Gastrocnemius medialis (tissue), 4 donors: ENCODE results near the gene NR5A1. TPM values are rescaled to one million over a fixed set of nuclear protein-coding genes. Genes with fewer than 3 reads are reported as not detected.

Experiments
- ATAC-seq, 2 donors: fragments of 150-250 bp; one replicate each; pipeline ENCODE4 v1.9.1; 2016
- DNase-seq, 2 donors: peaks; one replicate each; pipeline ENCODE4 v3.0.0-alpha.2; 2019
- H3K27ac ChIP-seq, 4 donors: fragments of 200-600 bp; sonication (generic); 1 replicate in 1 of 4; 2 replicates in 3 of 4; pipeline ENCODE4 v1.5.1; 2016 to 2018; ENCODE audit warnings: mild to moderate bottlenecking in 2 of 4, moderate library complexity in 1 of 4
- H3K27me3 ChIP-seq, 3 donors: fragments of 200-600 bp; sonication (generic) in 2 of 3; 1 replicate in 1 of 3; 2 replicates in 2 of 3; pipeline versions ENCODE4 v1.5.1 to v1.6.0; 2016 to 2019; ENCODE audit warnings: mild to moderate bottlenecking in 1 of 3, moderate library complexity in 1 of 3
- H3K36me3 ChIP-seq, 2 donors: fragments of 200-600 bp; sonication (generic) in 1 of 2; one replicate each; pipeline ENCODE4 v1.5.1; 2017 to 2018
- H3K4me1 ChIP-seq, 2 donors: fragments of 200-600 bp; sonication (generic) in 1 of 2; one replicate each; pipeline ENCODE4 v1.5.1; 2016 to 2017; ENCODE audit warnings: mild to moderate bottlenecking in 2 of 2
- H3K4me3 ChIP-seq, 4 donors: fragments of 200-600 bp; sonication (generic) in 3 of 4; 1 replicate in 1 of 4; 2 replicates in 3 of 4; pipeline ENCODE4 v1.5.1; 2016 to 2019; ENCODE audit warnings: mild to moderate bottlenecking in 2 of 4
- H3K9me3 ChIP-seq, 3 donors: fragments of 200-600 bp; sonication (generic) in 2 of 3; 1 replicate in 1 of 3; 2 replicates in 2 of 3; pipeline ENCODE4 v1.5.1; 2016 to 2019
- CTCF ChIP-seq, 5 experiments: fragments of 450-650 bp in 3 of 5; fragments of 200-600 bp in 2 of 5; sonication (generic) in 2 of 5; IDR thresholded peaks in 4 of 5; conservative IDR thresholded peaks in 1 of 5; 1 replicate in 4 of 5; 2 replicates in 1 of 5; pipeline ENCODE4 v1.5.1; 2016 to 2019; ENCODE audit warnings: antibody characterized with exemption in 5 of 5, mild to moderate bottlenecking in 3 of 5, moderate library complexity in 3 of 5
- POLR2A ChIP-seq, 2 donors: fragments of 450-650 bp; IDR thresholded peaks; one replicate each; pipeline ENCODE4 v1.6.1; 2017; ENCODE audit warnings: antibody characterized with exemption in 2 of 2, mild to moderate bottlenecking in 2 of 2, moderate library complexity in 2 of 2
- in situ Hi-C, 4 donors: fragments of 200-750 bp; cut with MboI; loops; one replicate each; pipeline versions ENCODE4 v1.15.0 to v1.8.0; 2017; ENCODE audit warnings: low sequenced_read_pairs in 4 of 4
- intact Hi-C: fragments of 100-400 bp; cut with DNase I; formaldehyde crosslinking; loops from one replicate; pipeline ENCODE4 v1.15.1; 2023; ENCODE audit warnings: low total_unique reads
- total RNA-seq, 4 donors: library from RNA; depleted of rRNA; stranded (reverse); fragments of >200 nt; gene quantifications; one replicate each; pipeline versions ENCODE4 v1.1.0 to v1.2.3, GENCODE V29; 2016

The NR5A1 gene
- total RNA-seq, 4 donors from 2014 or later: not detected

- peaks cover 5 to 10% (median 9%) of the 10 kb centered on the region in 3 donors for H3K27me3 ChIP-seq
- no peak overlapping the region for H3K27ac ChIP-seq
- H3K36me3 ChIP-seq: no peaks in the 10 kb centered on the region
- TF ChIP-seq CTCF (IDR thresholded peaks at IDR 0.05 in 4 of 5, conservative IDR thresholded peaks at IDR 0.05 in 1 of 5): no peak
- TF ChIP-seq POLR2A (IDR thresholded peaks at IDR 0.05): no peak
- intact Hi-C loops (no loop called here), in situ Hi-C loops (no loop called here)
- no peaks in the 10 kb centered on the region for H3K9me3 ChIP-seq
- H3K4me3 ChIP-seq: no peak overlapping the region
- ATAC-seq (no peak), DNase-seq (no peak)
- H3K4me1 ChIP-seq: no peaks in the 10 kb centered on the region
Observed at GRCh38 chr9:124496075-124496449, 11.1 kb downstream of the NR5A1 start.

GRCh38 chr9:124495126-124496074 is 11.8 kb downstream of the NR5A1 start:
- in situ Hi-C loops: no loop called here
- Histone ChIP-seq H3K4me3 (no peak overlapping the region), H3K36me3 (no peaks in the 10 kb centered on the region), H3K27ac (no peak overlapping the region), H3K9me3 (no peaks in the 10 kb centered on the region), H3K4me1 (no peaks in the 10 kb centered on the region), H3K27me3 (peaks cover 3 to 6% (median 6%) of the 10 kb centered on the region in 3 donors)
- DNase-seq: no peak
- no peak for ATAC-seq
- intact Hi-C loops: no loop called here
- no peak for TF ChIP-seq POLR2A (IDR thresholded peaks at IDR 0.05)
- TF ChIP-seq CTCF (IDR thresholded peaks at IDR 0.05 in 4 of 5, conservative IDR thresholded peaks at IDR 0.05 in 1 of 5): no peak

DNA sequence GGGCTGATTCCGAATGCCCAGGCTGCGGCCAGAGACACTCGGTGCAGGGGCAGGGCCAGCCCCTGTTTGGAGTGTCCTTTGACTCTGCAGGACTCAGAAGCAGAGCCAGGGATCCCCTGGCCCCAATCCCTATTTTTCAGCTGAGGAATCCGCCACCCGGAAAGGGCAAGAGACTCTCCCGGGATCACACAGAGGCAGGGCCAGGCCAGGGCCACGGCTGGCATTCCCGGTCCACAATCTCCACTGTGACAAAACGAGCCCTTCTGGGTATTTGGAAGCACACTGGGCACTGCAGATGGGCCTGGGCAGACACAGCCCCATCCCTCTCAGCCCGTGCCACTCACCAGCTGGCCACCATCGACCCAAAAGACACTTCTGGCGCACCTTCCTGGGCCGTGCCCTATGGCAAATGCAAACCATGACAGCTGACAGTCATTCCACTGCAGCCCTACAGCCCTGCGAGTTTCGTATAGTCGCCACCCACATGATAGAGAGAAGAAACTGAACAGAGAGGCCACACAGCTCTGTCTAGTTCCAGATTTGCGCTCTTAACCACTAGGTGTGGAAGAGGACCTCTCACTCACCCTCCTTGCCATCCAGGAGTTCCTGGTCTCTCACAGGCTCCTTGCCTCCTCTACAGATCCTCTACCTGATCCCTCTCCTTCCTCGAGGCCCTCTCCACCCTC is 13.3 kb downstream of the NR5A1 start:
- Histone ChIP-seq H3K4me1 (no peaks in the 10 kb centered on the region), H3K27ac (no peak overlapping the region), H3K9me3 (no peaks in the 10 kb centered on the region), H3K27me3 (peaks cover 0 to 6% (median 2%) of the 10 kb centered on the region in 3 donors), H3K36me3 (no peaks in the 10 kb centered on the region), H3K4me3 (no peak overlapping the region)
- TF ChIP-seq CTCF (IDR thresholded peaks at IDR 0.05 in 4 of 5, conservative IDR thresholded peaks at IDR 0.05 in 1 of 5) (no peak), POLR2A (IDR thresholded peaks at IDR 0.05) (no peak)
- in situ Hi-C loops: no loop called here
- intact Hi-C loops: no loop called here
- DNase-seq: no peak
- no peak for ATAC-seq

DNA sequence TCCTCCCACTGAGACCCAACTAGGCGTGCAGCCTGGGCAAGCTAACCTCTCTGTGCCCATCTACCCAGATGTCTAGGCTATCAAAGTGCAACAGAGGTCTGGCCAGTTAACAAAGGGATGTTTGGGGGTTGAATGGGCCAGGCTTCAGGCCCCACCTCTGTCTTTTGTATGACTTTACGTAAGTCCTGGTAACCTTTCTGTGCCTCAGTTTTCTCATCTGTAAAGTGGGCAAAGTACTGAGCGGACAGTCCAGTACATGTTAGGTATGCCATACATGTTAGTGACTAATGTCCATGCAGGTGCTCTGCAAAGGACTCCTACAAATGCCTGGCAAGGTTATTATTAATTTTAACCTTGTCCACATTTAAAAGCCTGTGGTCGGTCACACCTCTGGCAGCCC is 14.0 kb downstream of the NR5A1 start:
- Histone ChIP-seq H3K4me1 (no peaks in the 10 kb centered on the region), H3K4me3 (no peak overlapping the region), H3K36me3 (no peaks in the 10 kb centered on the region), H3K27ac (no peak overlapping the region), H3K27me3 (peaks cover 0 to 6% (median 4%) of the 10 kb centered on the region in 3 donors), H3K9me3 (no peaks in the 10 kb centered on the region)
- ATAC-seq (no peak), DNase-seq (no peak)
- in situ Hi-C loops: no loop called here
- no peak for TF ChIP-seq POLR2A (IDR thresholded peaks at IDR 0.05)
- no peak for TF ChIP-seq CTCF (IDR thresholded peaks at IDR 0.05 in 4 of 5, conservative IDR thresholded peaks at IDR 0.05 in 1 of 5)
- intact Hi-C loops: no loop called here
